Endometrial microvascular endothelial cells (primary cell): Measurements from ENCODE around the gene CD244. TPM values are rescaled to one million over a fixed set of nuclear protein-coding genes. Genes with fewer than 3 reads are reported as not detected.
"Not testable (repeated sequence)": the region's sequence is repeated elsewhere in the genome, so short reads cannot be mapped to it uniquely, and the experiment has no call there.

Source experiments
- in situ Hi-C: cut with HindIII; loops from 2 replicates; pipeline ENCODE4 v1.10.0; 2017; ENCODE audit warnings: low sequenced_read_pairs, low pct_unique_long_range_greater_than_20kb; ENCODE audit errors: inconsistent ontology term
- total RNA-seq: library from RNA; depleted of rRNA; stranded (reverse); fragments of >200 nt; gene quantifications from one replicate; pipeline ENCODE4 v1.2.3, GENCODE V29; 2015; ENCODE audit errors: inconsistent ontology term

Gene CD244
- total RNA-seq, 1 donor from 2014 or later, result not detected

- in situ Hi-C loops, result not testable (repeated sequence)
These were observed 18.6 kb upstream of the CD244 start for GRCh38 chr1:160881264-160881663.

- in situ Hi-C loops, result no loop called here
These were observed 17.5 kb upstream of the CD244 start for GRCh38 chr1:160880216-160880615.

- in situ Hi-C loops, result no loop called here
These were observed 16.4 kb upstream of the CD244 start for GRCh38 chr1:160879056-160879455.

GRCh38 chr1:160877221-160877620 lies 14.5 kb upstream of the CD244 start:
- in situ Hi-C loops, result no loop called here

- in situ Hi-C loops, result no loop called here
These were observed 13.6 kb upstream of the CD244 start for GRCh38 chr1:160876311-160876710.

GRCh38 chr1:160875591-160875990 lies 12.9 kb upstream of the CD244 start:
- in situ Hi-C loops, result not testable (repeated sequence)

GRCh38 chr1:160874935-160875334 lies 12.2 kb upstream of the CD244 start:
- in situ Hi-C loops, result no loop called here

- in situ Hi-C loops, result no loop called here
These were observed 5.5 kb upstream of the CD244 start for GRCh38 chr1:160868141-160868540.

DNA sequence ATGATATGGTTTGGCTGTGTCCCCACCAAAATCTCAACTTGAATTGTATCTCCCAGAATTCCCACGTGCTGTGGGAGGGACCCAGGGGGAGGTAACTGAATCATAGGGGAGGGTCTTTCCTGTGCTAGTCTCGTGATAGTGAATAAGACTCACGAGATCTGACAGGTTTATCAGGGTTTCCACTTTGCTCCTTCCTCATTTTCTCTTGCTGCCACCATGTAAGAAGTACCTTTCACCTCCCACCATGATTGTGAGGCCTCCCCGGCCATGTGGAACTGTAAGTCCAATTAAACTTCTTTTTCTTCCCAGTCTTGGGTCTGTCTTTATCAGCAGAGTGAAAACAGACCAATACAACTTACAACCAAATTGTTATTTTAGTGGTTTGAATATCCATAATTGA lies 5.0 kb upstream of the CD244 start:
- in situ Hi-C loops, result not testable (repeated sequence)

DNA sequence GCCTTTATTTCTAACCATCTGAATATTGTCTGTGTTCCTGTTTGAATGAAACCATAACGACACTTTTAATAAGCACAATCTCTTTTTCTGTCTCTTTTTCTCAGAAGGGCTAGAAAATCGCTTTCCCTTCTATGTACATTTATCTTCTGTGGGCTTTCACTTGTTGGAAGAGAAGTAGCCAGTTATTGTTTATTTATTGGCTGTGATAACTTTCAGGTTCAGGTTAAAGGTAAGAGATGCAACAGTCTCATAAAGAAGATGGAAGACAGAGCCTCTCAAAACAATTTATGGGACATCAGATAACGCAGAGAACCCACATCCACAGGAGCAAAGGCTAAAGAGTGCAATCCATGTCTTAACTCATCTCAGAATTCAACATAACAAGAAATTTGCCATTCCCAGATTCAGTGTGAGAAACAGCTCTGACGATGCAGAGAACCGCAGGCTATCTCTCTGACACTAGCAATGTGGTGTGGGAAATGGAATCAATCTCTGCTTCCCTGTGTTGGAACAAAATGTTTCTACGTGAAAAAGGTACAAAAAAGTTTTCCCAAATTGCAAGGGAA lies 4.1 kb upstream of the CD244 start:
- in situ Hi-C loops, result no loop called here

DNA sequence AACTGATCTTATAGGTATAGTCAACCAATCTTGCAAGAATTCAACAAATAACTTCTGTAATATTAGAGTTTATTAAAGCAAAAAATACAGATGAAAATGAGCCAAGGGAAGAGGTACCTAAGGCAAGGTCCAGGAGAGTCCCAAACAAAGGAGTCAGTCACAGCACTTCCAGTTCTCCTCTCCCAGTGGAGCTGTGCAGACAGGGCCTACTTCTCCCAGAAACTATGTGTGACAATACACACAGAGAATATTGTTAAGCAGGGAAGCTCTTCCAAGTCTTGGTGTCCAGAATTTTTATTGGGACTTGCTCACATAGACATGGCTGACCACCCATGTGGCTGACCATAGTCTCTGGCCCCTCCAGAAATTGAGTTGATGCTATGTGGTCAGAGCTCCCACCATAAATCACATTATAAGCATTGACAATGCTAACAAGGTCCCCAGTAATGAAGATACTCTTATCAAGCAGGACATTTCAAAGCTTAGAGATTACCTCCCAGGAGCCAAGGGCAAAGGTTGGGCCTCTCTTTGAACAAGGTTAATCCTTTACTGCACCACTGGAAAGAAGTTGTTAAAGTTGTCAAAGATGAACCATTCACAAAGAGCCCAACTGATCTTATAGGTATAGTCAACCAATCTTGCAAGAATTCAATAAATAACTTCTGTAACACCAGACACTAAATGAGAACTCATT lies 3.5 kb upstream of the CD244 start:
- in situ Hi-C loops, result no loop called here

- in situ Hi-C loops, result no loop called here
These were observed 2.6 kb upstream of the CD244 start for GRCh38 chr1:160865337-160865736.

DNA sequence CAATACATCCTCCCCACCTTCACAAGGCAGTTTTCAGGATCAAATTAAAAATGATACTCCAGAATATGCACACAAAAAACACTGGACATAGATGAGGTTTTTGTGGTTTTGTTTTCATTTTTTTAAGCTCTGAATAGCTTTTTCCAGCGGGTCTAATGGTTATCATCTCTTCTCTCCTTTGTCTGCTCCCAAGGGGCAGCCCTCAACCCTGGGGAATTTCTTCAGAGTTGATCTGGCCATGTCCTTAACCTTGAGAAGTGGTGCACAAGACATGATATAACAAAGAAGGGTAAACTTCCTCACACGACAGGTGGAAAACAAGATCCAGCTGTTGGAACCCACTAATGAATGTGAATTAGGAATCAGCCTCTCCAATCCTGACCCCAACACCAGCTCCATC lies 1.5 kb upstream of the CD244 start:
- in situ Hi-C loops, result no loop called here

- in situ Hi-C loops, result no loop called here
These were observed 1.1 kb upstream of the CD244 start for GRCh38 chr1:160863774-160864131.

- in situ Hi-C loops, result no loop called here
These were observed 530 bp upstream of the CD244 start for GRCh38 chr1:160863061-160863773.

DNA sequence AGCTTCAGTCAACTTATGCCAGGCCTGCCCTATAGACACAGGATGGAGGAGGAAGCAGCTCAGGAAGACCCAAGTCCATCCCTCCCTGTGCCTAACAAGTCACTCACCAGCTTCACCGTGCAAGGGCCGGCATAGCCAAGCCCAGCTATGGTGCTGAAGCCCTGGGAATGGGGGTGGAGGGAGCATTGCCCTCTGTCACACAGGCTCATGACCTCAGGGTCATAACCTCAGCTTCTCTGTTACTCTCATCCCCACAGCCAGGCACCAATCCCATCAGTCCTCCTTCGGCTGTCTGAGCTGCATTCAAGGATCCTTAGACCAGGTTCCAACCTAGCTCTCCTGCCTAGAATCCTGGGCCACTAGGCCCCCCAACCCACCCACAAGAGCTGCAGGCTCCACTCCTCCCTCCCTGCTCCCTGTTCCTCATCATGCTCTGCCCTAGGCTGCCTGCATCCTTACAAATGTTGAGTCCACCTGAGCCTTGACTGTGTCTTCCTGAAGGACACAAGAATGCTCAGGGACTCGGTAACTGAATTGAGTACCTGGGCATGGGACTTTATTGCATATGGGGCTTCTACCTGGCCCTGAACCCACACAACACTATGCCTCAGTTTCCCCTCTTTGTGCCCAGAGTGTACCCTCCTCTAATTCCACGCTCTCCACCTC lies 1.7 kb downstream of the CD244 start:
- in situ Hi-C loops, result no loop called here

DNA sequence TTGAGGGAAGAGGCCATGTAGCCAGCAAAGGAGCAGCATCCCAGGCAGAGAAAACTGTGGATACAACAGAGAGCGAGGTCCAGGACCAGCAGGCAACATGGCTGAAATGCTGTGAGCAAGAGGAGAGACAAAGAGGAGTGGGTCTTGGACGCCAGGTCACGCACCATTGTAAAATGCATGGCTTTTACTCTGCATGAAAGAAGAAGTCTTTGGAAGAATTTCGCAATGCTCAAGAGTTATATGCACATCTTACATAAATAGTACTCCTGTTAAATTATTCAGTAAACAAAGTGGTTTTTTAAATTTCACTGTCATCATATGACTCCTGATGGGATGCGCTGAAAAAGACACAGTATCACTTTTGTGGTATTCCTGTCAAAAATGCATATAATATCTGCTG lies 3.5 kb downstream of the CD244 start:
- in situ Hi-C loops, result no loop called here

GRCh38 chr1:160858507-160858906 lies 4.2 kb downstream of the CD244 start:
- in situ Hi-C loops, result no loop called here

DNA sequence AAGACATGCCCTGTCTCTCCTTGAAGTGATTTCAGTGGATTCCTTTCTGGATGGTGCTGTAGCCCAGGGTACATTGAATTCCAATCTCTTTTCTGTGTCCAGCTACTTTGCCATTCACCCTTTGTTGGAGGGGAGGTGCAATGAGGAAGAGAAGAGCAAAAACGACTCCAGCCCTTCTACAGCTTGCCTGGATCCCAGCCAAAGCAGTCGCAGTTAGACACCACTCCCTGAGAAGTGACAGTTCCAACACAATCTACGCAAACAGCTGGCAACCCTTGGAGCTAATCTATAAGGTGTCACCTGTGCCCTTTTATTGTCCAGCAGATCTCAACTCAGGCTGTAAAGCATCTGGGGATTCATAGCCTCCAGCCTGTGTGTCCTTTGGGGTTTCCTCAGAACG lies 4.6 kb downstream of the CD244 start:
- in situ Hi-C loops, result no loop called here
